Liver (tissue), 9 donors: ENCODE data around the gene VSIG10L. TPM values are rescaled to one million over a fixed set of nuclear protein-coding genes. Genes with fewer than 3 reads are reported as not detected.

Source experiments
- DNase-seq: peaks from one replicate; pipeline ENCODE4 v3.0.0-alpha.2; 2017; ENCODE audit warnings: low spot score
- H3K27ac ChIP-seq, 2 donors: one replicate each; pipeline ENCODE4 v1.7.0; 2013; ENCODE audit warnings: inconsistent platforms in 2 of 2, low read length in 2 of 2, control low read depth in 1 of 2, low read depth in 1 of 2, mild to moderate bottlenecking in 1 of 2
- H3K27me3 ChIP-seq, 4 donors: one replicate each; pipeline versions ENCODE4 v1.6.1 to v1.7.0; 2013; ENCODE audit warnings: low read length in 3 of 4, inconsistent platforms in 1 of 4, mild to moderate bottlenecking in 1 of 4, moderate library complexity in 1 of 4; ENCODE audit not compliant: control insufficient read depth in 4 of 4, insufficient read depth in 4 of 4
- H3K36me3 ChIP-seq, 4 donors: one replicate each; pipeline versions ENCODE4 v1.6.1 to v1.7.0; 2013; ENCODE audit warnings: low read length in 3 of 4, mild to moderate bottlenecking in 3 of 4, low read depth in 1 of 4, moderate library complexity in 1 of 4; ENCODE audit not compliant: control insufficient read depth in 4 of 4, insufficient read depth in 3 of 4
- H3K4me1 ChIP-seq, 4 donors: one replicate each; pipeline versions ENCODE4 v1.6.1 to v1.7.0; 2013; ENCODE audit warnings: low read length in 3 of 4, mild to moderate bottlenecking in 3 of 4, moderate library complexity in 1 of 4; ENCODE audit not compliant: control insufficient read depth in 4 of 4, insufficient read depth in 4 of 4
- H3K4me3 ChIP-seq, 3 donors: one replicate each; pipeline versions ENCODE4 v1.6.1 to v1.7.0; 2013; ENCODE audit warnings: low read length in 3 of 3, control low read depth in 1 of 3, low read depth in 1 of 3, mild to moderate bottlenecking in 1 of 3
- H3K9ac ChIP-seq, 2 donors: one replicate each; pipeline ENCODE4 v1.7.0; 2013; ENCODE audit warnings: low read length in 2 of 2, mild to moderate bottlenecking in 2 of 2, moderate library complexity in 2 of 2, control low read depth in 1 of 2, low read depth in 1 of 2
- H3K9me3 ChIP-seq, 4 donors: one replicate each; pipeline versions ENCODE4 v1.6.1 to v1.7.0; 2013; ENCODE audit warnings: low read length in 3 of 4; ENCODE audit not compliant: control insufficient read depth in 4 of 4
- EGR1 ChIP-seq, 2 donors: IDR thresholded peaks; 2 replicates each; pipeline ENCODE4 v1.6.1; 2016 to 2018; ENCODE audit warnings: antibody characterized with exemption in 2 of 2, low read depth in 2 of 2
- FOXA1 ChIP-seq: IDR thresholded peaks from 2 replicates; pipeline ENCODE4 v1.6.1; 2016; ENCODE audit warnings: antibody characterized with exemption
- FOXA2 ChIP-seq: IDR thresholded peaks from 2 replicates; pipeline ENCODE4 v1.6.1; 2016; ENCODE audit warnings: antibody characterized with exemption
- GABPA ChIP-seq, 2 donors: IDR thresholded peaks in 1 of 2; conservative IDR thresholded peaks in 1 of 2; 2 replicates each; pipeline ENCODE4 v1.6.1; 2016; ENCODE audit warnings: antibody characterized with exemption in 2 of 2, mild to moderate bottlenecking in 1 of 2, moderate library complexity in 1 of 2
- HNF4A ChIP-seq, 2 donors: conservative IDR thresholded peaks; 2 replicates each; pipeline ENCODE4 v1.6.1; 2016; ENCODE audit warnings: antibody characterized with exemption in 2 of 2, mild to moderate bottlenecking in 2 of 2
- HNF4G ChIP-seq: IDR thresholded peaks from 2 replicates; pipeline ENCODE4 v1.6.1; 2016; ENCODE audit warnings: antibody characterized with exemption
- JUND ChIP-seq, 2 donors: IDR thresholded peaks; 2 replicates each; pipeline ENCODE4 v1.6.1; 2016; ENCODE audit warnings: antibody characterized with exemption in 2 of 2
- NR2F2 ChIP-seq: IDR thresholded peaks from 2 replicates; pipeline ENCODE4 v1.6.1; 2016; ENCODE audit warnings: antibody characterized with exemption
- RAD21 ChIP-seq, 2 donors: IDR thresholded peaks; 2 replicates each; pipeline ENCODE4 v1.6.1; 2016; ENCODE audit warnings: antibody characterized with exemption in 2 of 2, mild to moderate bottlenecking in 2 of 2
- RXRA ChIP-seq, 2 donors: IDR thresholded peaks; 2 replicates each; pipeline ENCODE4 v1.6.1; 2017 to 2018; ENCODE audit warnings: antibody characterized with exemption in 2 of 2, mild to moderate bottlenecking in 1 of 2
- SP1 ChIP-seq: IDR thresholded peaks from 2 replicates; pipeline ENCODE4 v1.6.1; 2018; ENCODE audit warnings: antibody characterized with exemption, mild to moderate bottlenecking
- YY1 ChIP-seq: IDR thresholded peaks from 2 replicates; pipeline ENCODE4 v1.6.1; 2016; ENCODE audit warnings: antibody characterized with exemption, mild to moderate bottlenecking
- WGBS: extraction: QIAGEN DNeasy Blood & Tissue Kit; methylation state at CpG from one replicate; pipeline ENCODE4 v1.1.7; 2013; 5-methylcytosine and 5-hydroxymethylcytosine counted together
- polyA plus RNA-seq, 2 donors: library from polyadenylated mRNA; stranded (reverse) in 1 of 2; unstranded in 1 of 2; fragments of 200-250 nt in 1 of 2; fragments of >200 nt in 1 of 2; fragmentation: Nextera tagmentation in 1 of 2; extraction: Ambion mirVana in 1 of 2; gene quantifications; one replicate each; pipeline versions ENCODE4 v1.2.1 to v1.2.3, GENCODE V29; 2013 to 2015
- total RNA-seq, 2 donors: library from RNA; depleted of rRNA; stranded (reverse); fragments of >200 nt; gene quantifications; one replicate each; pipeline ENCODE4 v1.2.3, GENCODE V29; 2014
- TF ChIP-seq, protein P1 (sequence below): IDR thresholded peaks from 2 replicates; pipeline ENCODE4 v1.6.1; 2016; ENCODE audit warnings: antibody characterized with exemption
- TF ChIP-seq, protein P2 (sequence below): IDR thresholded peaks from 2 replicates; pipeline ENCODE4 v1.6.1; 2016; ENCODE audit warnings: antibody characterized with exemption
- TF ChIP-seq, protein P3 (sequence below): IDR thresholded peaks from 2 replicates; pipeline ENCODE4 v1.6.1; 2016; ENCODE audit warnings: antibody characterized with exemption
- TF ChIP-seq, protein P4 (sequence below): IDR thresholded peaks from 2 replicates; pipeline ENCODE4 v1.6.1; 2016; ENCODE audit warnings: antibody characterized with exemption, mild to moderate bottlenecking
- TF ChIP-seq, protein P5 (sequence below): fragments of 150-350 bp; IDR thresholded peaks from 2 replicates; pipeline ENCODE4 v1.5.1; 2017; ENCODE audit warnings: improper control_type of control experiment, low read depth, low read length; ENCODE audit not compliant: missing input control
- donor health status: healthy.
- donor health status: healthy.
- donor health status: healthy.
- donor health status: healthy.
- donor health status: healthy.

Gene VSIG10L
- total and polyA plus RNA-seq, 4 donors = 0.60 to 1.8 (median 0.83) TPM

DNA sequence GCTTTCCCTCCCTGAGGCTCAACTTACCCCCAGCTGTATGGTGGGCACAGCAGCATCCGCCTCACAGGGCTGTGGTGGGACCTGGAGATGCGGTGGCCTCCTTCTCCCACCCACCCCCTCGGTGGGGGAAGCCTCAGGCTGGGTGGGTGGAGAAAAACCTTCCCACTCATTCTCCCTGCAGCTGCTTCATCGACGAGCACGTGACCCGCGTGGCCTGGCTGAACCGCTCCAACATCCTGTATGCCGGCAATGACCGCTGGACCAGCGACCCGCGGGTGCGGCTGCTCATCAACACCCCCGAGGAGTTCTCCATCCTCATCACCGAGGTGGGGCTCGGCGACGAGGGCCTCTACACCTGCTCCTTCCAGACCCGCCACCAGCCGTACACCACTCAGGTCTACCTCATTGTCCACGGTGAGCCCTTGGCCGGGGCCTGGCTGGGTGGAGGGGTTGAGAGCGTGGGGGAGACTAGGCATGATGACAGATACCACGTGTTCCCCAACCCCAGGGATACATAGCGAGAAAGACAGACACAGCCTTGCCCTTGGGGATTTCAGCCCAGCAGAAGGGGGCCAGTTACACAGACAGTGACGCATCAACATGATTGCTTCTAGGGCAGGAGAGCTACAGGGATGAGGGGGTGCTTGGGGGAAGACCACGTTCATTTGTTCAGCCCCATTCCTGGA is 18.3 kb downstream of the VSIG10L start:
- H3K27ac ChIP-seq = peak overlapping the region; percentile 36 to 50
- no peaks in the 10 kb centered on the region for H3K36me3 ChIP-seq
- TF ChIP-seq, protein P1, sequence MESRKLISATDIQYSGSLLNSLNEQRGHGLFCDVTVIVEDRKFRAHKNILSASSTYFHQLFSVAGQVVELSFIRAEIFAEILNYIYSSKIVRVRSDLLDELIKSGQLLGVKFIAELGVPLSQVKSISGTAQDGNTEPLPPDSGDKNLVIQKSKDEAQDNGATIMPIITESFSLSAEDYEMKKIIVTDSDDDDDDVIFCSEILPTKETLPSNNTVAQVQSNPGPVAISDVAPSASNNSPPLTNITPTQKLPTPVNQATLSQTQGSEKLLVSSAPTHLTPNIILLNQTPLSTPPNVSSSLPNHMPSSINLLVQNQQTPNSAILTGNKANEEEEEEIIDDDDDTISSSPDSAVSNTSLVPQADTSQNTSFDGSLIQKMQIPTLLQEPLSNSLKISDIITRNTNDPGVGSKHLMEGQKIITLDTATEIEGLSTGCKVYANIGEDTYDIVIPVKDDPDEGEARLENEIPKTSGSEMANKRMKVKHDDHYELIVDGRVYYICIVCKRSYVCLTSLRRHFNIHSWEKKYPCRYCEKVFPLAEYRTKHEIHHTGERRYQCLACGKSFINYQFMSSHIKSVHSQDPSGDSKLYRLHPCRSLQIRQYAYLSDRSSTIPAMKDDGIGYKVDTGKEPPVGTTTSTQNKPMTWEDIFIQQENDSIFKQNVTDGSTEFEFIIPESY = no peak
- peak; percentile 86 for TF ChIP-seq RXRA (IDR thresholded peaks at IDR 0.05)
- H3K27me3 ChIP-seq = peaks cover 0 to 4% (median 0%) of the 10 kb centered on the region in 4 donors
- no peak overlapping the region for H3K9ac ChIP-seq
- DNase-seq = no peak
- H3K4me3 ChIP-seq = no peak overlapping the region
- H3K9me3 ChIP-seq = no peaks in the 10 kb centered on the region
- 73% methylated on average over 29 of the region's 29 CpGs for WGBS
- peaks cover 0 to 9% (median under 1%) of the 10 kb centered on the region in 4 donors for H3K4me1 ChIP-seq

DNA sequence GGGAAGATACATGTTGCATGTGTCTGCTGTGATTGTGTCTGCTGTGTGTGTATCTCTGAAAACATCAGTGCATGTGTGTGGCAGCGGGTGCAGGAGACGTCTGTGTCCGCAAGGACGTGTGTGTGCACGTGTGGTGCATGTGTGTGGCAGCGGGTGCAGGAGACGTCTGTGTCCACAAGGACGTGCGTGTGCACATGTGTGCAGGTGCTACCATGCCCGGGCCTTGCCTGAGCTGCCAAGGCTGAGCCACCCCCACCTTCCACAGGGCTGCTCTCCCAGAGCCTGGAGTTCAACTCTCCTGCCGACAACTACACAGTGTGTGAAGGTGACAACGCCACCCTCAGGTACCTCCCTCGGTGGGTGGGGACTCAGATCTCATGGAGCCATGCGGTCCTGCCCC is 20.1 kb downstream of the VSIG10L start:
- Histone ChIP-seq H3K9ac (no peak overlapping the region), H3K4me1 (no peaks in the 10 kb centered on the region), H3K4me3 (no peak overlapping the region), H3K9me3 (no peaks in the 10 kb centered on the region), H3K36me3 (no peaks in the 10 kb centered on the region), H3K27ac (no peak overlapping the region), H3K27me3 (peaks cover 0 to 4% (median 0%) of the 10 kb centered on the region in 4 donors)
- TF ChIP-seq RAD21 (IDR thresholded peaks at IDR 0.05) (no peak), FOXA2 (no peak), SP1 (no peak), JUND (IDR thresholded peaks at IDR 0.05) (no peak), HNF4G (no peak), YY1 (no peak), NR2F2 (no peak)
- TF ChIP-seq, protein P2, sequence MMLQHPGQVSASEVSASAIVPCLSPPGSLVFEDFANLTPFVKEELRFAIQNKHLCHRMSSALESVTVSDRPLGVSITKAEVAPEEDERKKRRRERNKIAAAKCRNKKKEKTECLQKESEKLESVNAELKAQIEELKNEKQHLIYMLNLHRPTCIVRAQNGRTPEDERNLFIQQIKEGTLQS = no peak
- WGBS = 63% methylated on average over 14 of the region's 14 CpGs
- DNase-seq = no peak

DNA sequence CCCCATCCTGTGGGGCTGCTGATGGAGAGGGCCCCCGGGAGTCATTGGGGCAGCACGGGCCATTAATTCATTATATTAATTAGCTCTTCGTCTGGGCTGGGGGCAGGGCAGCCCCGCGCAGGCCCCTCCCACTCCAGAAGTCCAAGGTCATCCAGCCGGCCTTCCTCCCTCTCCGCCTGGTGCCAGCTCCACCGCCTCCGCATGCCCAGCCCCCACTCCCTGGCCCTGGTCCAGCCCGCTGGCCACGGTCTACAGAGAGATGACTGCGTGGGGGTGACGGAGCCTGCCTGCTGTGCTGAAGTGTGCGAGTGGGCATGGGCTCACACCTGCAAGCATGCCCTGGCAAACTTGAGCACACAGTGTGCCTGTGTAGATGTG is 21.7 kb downstream of the VSIG10L start:
- 19% methylated on average over 14 of the region's 14 CpGs for WGBS
- Histone ChIP-seq H3K27me3 (peaks cover 0 to 4% (median 0%) of the 10 kb centered on the region in 4 donors), H3K36me3 (no peaks in the 10 kb centered on the region)
- TF ChIP-seq, protein P1 = no peak
- TF ChIP-seq GABPA (IDR thresholded peaks at IDR 0.05 in 1 of 2, conservative IDR thresholded peaks at IDR 0.05 in 1 of 2) (no peak), JUND (IDR thresholded peaks at IDR 0.05) (no peak), NR2F2 (no peak), FOXA1 (no peak), HNF4A (conservative IDR thresholded peaks at IDR 0.05) (no peak), SP1 (no peak), FOXA2 (no peak), EGR1 (IDR thresholded peaks at IDR 0.05; ENCODE audit: low read depth in 2 of 2) (no peak), YY1 (no peak), RAD21 (IDR thresholded peaks at IDR 0.05) (no peak), HNF4G (no peak)
- TF ChIP-seq, protein P3, sequence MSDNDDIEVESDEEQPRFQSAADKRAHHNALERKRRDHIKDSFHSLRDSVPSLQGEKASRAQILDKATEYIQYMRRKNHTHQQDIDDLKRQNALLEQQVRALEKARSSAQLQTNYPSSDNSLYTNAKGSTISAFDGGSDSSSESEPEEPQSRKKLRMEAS = no peak
- TF ChIP-seq, protein P4, sequence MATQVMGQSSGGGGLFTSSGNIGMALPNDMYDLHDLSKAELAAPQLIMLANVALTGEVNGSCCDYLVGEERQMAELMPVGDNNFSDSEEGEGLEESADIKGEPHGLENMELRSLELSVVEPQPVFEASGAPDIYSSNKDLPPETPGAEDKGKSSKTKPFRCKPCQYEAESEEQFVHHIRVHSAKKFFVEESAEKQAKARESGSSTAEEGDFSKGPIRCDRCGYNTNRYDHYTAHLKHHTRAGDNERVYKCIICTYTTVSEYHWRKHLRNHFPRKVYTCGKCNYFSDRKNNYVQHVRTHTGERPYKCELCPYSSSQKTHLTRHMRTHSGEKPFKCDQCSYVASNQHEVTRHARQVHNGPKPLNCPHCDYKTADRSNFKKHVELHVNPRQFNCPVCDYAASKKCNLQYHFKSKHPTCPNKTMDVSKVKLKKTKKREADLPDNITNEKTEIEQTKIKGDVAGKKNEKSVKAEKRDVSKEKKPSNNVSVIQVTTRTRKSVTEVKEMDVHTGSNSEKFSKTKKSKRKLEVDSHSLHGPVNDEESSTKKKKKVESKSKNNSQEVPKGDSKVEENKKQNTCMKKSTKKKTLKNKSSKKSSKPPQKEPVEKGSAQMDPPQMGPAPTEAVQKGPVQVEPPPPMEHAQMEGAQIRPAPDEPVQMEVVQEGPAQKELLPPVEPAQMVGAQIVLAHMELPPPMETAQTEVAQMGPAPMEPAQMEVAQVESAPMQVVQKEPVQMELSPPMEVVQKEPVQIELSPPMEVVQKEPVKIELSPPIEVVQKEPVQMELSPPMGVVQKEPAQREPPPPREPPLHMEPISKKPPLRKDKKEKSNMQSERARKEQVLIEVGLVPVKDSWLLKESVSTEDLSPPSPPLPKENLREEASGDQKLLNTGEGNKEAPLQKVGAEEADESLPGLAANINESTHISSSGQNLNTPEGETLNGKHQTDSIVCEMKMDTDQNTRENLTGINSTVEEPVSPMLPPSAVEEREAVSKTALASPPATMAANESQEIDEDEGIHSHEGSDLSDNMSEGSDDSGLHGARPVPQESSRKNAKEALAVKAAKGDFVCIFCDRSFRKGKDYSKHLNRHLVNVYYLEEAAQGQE = no peak
- TF ChIP-seq, protein P2 = no peak
- TF ChIP-seq, protein P5, sequence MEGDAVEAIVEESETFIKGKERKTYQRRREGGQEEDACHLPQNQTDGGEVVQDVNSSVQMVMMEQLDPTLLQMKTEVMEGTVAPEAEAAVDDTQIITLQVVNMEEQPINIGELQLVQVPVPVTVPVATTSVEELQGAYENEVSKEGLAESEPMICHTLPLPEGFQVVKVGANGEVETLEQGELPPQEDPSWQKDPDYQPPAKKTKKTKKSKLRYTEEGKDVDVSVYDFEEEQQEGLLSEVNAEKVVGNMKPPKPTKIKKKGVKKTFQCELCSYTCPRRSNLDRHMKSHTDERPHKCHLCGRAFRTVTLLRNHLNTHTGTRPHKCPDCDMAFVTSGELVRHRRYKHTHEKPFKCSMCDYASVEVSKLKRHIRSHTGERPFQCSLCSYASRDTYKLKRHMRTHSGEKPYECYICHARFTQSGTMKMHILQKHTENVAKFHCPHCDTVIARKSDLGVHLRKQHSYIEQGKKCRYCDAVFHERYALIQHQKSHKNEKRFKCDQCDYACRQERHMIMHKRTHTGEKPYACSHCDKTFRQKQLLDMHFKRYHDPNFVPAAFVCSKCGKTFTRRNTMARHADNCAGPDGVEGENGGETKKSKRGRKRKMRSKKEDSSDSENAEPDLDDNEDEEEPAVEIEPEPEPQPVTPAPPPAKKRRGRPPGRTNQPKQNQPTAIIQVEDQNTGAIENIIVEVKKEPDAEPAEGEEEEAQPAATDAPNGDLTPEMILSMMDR = no peak

More for the DNA sequence above, 21.7 kb downstream of the VSIG10L start:
- no peaks in the 10 kb centered on the region for H3K4me1 ChIP-seq
- no peaks in the 10 kb centered on the region for H3K9me3 ChIP-seq
- H3K9ac ChIP-seq = no peak overlapping the region
- no peak for DNase-seq
- H3K4me3 ChIP-seq = no peak overlapping the region
- H3K27ac ChIP-seq = no peak overlapping the region
